HepG2 (cell line): Measurements from ENCODE around the gene C2orf76. TPM values are rescaled to one million over a fixed set of nuclear protein-coding genes. Genes with fewer than 3 reads are reported as not detected.

ENCODE experiments used
- ATAC-seq: fragments of 200-7000 bp; cut with Tn5 transposase; 3 replicates; pipeline ENCODE4 v1.9.1; 2020; ENCODE audit warnings: mild to moderate bottlenecking, moderate library complexity
- BruUV-seq: library from RNA; stranded (reverse); fragments of 400-500 nt; replicated peaks from 2 replicates; lab custom pipeline; 2021; lab: Mats Ljungman, UMichigan
- CTCF ChIA-PET: fragments of 300-600 bp; formaldehyde crosslinking; extraction: SDS; loops from one replicate; lab custom pipeline; 2021; ENCODE audit warnings: low total read pairs, inconsistent platforms, low intra/inter-chr PET ratio; lab: Yijun Ruan, JAX
- POLR2A ChIA-PET: fragments of 350-600 bp; sonication (Branson Sonifier 250); formaldehyde crosslinking; loops from one replicate; lab custom pipeline; 2020; ENCODE audit warnings: antibody characterized with exemption, inconsistent platforms; lab: Yijun Ruan, JAX
- DNase-seq: peaks from one replicate; pipeline ENCODE4 v3.0.0-alpha.2; 2015; ENCODE audit warnings: low spot score
- FAIRE-seq: peaks from 3 replicates; lab custom pipeline; 2011; peaks lifted over from hg19 to GRCh38; lab: Jason Lieb, UNC
- H2AFZ ChIP-seq: one replicate; pipeline ENCODE4 v1.6.1; 2011; ENCODE audit warnings: low read length, inconsistent platforms
- H3K27ac ChIP-seq: fragments of 300-600 bp; 3 replicates; pipeline ENCODE4 v1.8.0; 2011; ENCODE audit warnings: mixed run types, mild to moderate bottlenecking, mixed read lengths, low read length, inconsistent platforms; ENCODE audit not compliant: insufficient read depth; ENCODE audit errors: extremely low read length
- H3K27me3 ChIP-seq, 2 experiments: fragments of 200-600 bp in 1 of 2; 2 replicates in 1 of 2; 3 replicates in 1 of 2; pipeline versions ENCODE4 v1.6.0 to v1.8.0; 2011; ENCODE audit warnings: low read length in 2 of 2, mild to moderate bottlenecking in 2 of 2, moderate library complexity in 2 of 2, inconsistent platforms in 1 of 2; ENCODE audit not compliant: insufficient read depth in 2 of 2, control insufficient read depth in 1 of 2
- H3K36me3 ChIP-seq, 2 experiments: fragments of 200-600 bp in 1 of 2; replicated peaks in 1 of 2; 2 replicates in 1 of 2; 3 replicates in 1 of 2; pipeline versions ENCODE4 v1.5.1 to v1.8.0; 2011; ENCODE audit warnings: low read length in 2 of 2, inconsistent platforms in 1 of 2; ENCODE audit not compliant: insufficient read depth in 2 of 2, control insufficient read depth in 1 of 2
- H3K4me1 ChIP-seq: 2 replicates; pipeline ENCODE4 v1.5.1; 2012; ENCODE audit warnings: low read length, inconsistent platforms; ENCODE audit not compliant: insufficient read depth
- H3K4me2 ChIP-seq: 2 replicates; pipeline ENCODE4 v1.6.0; 2011; ENCODE audit warnings: low read depth, low read length, inconsistent platforms
- H3K4me3 ChIP-seq, 3 experiments: fragments of 200-600 bp in 1 of 3; sonication (generic), shearing (Covaris generic) in 1 of 3; replicated peaks in 1 of 3; 2 replicates each; pipeline ENCODE4 v1.5.1; 2011 to 2016; ENCODE audit warnings: low read length in 3 of 3, inconsistent platforms in 2 of 3, low read depth in 2 of 3, mild to moderate bottlenecking in 2 of 3, control low read depth in 1 of 3, mixed read lengths in 1 of 3; ENCODE audit not compliant: insufficient read depth in 1 of 3
- H3K79me2 ChIP-seq: one replicate; pipeline ENCODE4 v1.6.1; 2011; ENCODE audit warnings: low read length, inconsistent platforms; ENCODE audit not compliant: insufficient read depth
- H3K9ac ChIP-seq: 2 replicates; pipeline ENCODE4 v1.6.0; 2011; ENCODE audit warnings: mild to moderate bottlenecking, low read depth, low read length, inconsistent platforms; ENCODE audit not compliant: insufficient read depth
- H3K9me3 ChIP-seq: 2 replicates; pipeline ENCODE4 v1.5.1; 2012; ENCODE audit warnings: mild to moderate bottlenecking, low read length
- H4K20me1 ChIP-seq: 2 replicates; pipeline ENCODE4 v1.6.0; 2011; ENCODE audit warnings: inconsistent platforms, mild to moderate bottlenecking, low read length, moderate library complexity; ENCODE audit not compliant: insufficient read depth
- GTF2F1 ChIP-seq: fragments of 150-350 bp; IDR thresholded peaks from 2 replicates; pipeline ENCODE4 v1.6.1; 2014; ENCODE audit warnings: low read length
- HDAC1 ChIP-seq: sonication (generic); formaldehyde crosslinking; IDR thresholded peaks from 2 replicates; pipeline ENCODE4 v1.5.1; 2020; ENCODE audit warnings: mild to moderate bottlenecking, missing genetic modification reagents
- JARID2 ChIP-seq: sonication (generic); formaldehyde crosslinking; IDR thresholded peaks from 2 replicates; pipeline ENCODE4 v1.8.1; 2023; ENCODE audit warnings: missing genetic modification reagents, inconsistent platforms; ENCODE audit not compliant: insufficient replicate concordance
- KDM2A ChIP-seq: sonication (generic); formaldehyde crosslinking; IDR thresholded peaks from 2 replicates; pipeline ENCODE4 v1.4.0; 2020; ENCODE audit warnings: low read depth, missing genetic modification reagents, borderline replicate concordance
- MAF1 ChIP-seq: sonication (generic); formaldehyde crosslinking; IDR thresholded peaks from 2 replicates; pipeline ENCODE4 v1.5.0; 2020; ENCODE audit warnings: missing genetic modification reagents, borderline replicate concordance
- NKX3-1 ChIP-seq: sonication (generic); formaldehyde crosslinking; IDR thresholded peaks from 2 replicates; pipeline ENCODE4 v1.5.0; 2020; ENCODE audit warnings: missing genetic modification reagents
- POLR2AphosphoS5 ChIP-seq: IDR thresholded peaks from 2 replicates; pipeline ENCODE4 v1.6.1; 2012; ENCODE audit warnings: low read depth, low read length
- REPIN1 ChIP-seq: sonication (generic); formaldehyde crosslinking; IDR thresholded peaks from 2 replicates; pipeline ENCODE4 v1.8.0; 2022; ENCODE audit warnings: missing genetic modification reagents, low read depth, mild to moderate bottlenecking, borderline replicate concordance
- TRIM24 ChIP-seq: sonication (generic); formaldehyde crosslinking; IDR thresholded peaks from 2 replicates; pipeline ENCODE4 v1.8.0; 2022; ENCODE audit warnings: mild to moderate bottlenecking, missing genetic modification reagents
- U2AF1 ChIP-seq: fragments of 200-400 bp; formaldehyde crosslinking; optimal IDR thresholded peaks from 2 replicates; pipeline ENCODE3; 2017; ENCODE audit warnings: mild to moderate bottlenecking, low read depth, low read length
- ZFP41 ChIP-seq: sonication (generic); formaldehyde crosslinking; IDR thresholded peaks from 2 replicates; pipeline ENCODE4 v1.4.0; 2020; ENCODE audit warnings: mild to moderate bottlenecking, missing genetic modification reagents, borderline replicate concordance
- ZFY ChIP-seq: sonication (generic); formaldehyde crosslinking; IDR thresholded peaks from 2 replicates; pipeline ENCODE4 v1.4.0; 2020; ENCODE audit warnings: missing genetic modification reagents
- ZNF761 ChIP-seq: sonication (generic); formaldehyde crosslinking; conservative IDR thresholded peaks from 2 replicates; pipeline ENCODE4 v1.4.0; 2020; ENCODE audit warnings: mild to moderate bottlenecking, missing genetic modification reagents
- WGBS: methylation state at CpG from one replicate; pipeline ENCODE4 v1.1.6; 2017; ENCODE audit warnings: low lambda C conversion rate; 5-methylcytosine and 5-hydroxymethylcytosine counted together
- in situ Hi-C: cut with HindIII; loops from 2 replicates; pipeline ENCODE4 v1.10.0; 2017; ENCODE audit warnings: low pct_unique_long_range_greater_than_20kb; ENCODE audit not compliant: extremely low pct_ligation_motif_present
- intact Hi-C: fragments of 100-400 bp; cut with micrococcal nuclease; formaldehyde crosslinking; loops from one replicate; pipeline ENCODE4 v1.10.0; 2022; ENCODE audit not compliant: unreplicated experiment
- polyA plus RNA-seq, 8 experiments: library from polyadenylated mRNA; depleted of rRNA in 3 of 8; stranded (reverse) in 7 of 8; unstranded in 1 of 8; fragments of >200 nt; fragmentation: Illumina TruSeq in 4 of 8; extraction: Trizol in 4 of 8; gene quantifications; 2 replicates each; pipeline versions ENCODE4 v1.2.1 to v1.2.3, GENCODE V29; 2011 to 2016; ENCODE audit warnings: low read depth in 4 of 8, missing spikeins in 1 of 8, mixed read lengths in 1 of 8; ENCODE audit not compliant: insufficient read depth in 1 of 8
- total RNA-seq, 5 experiments: library from RNA; depleted of rRNA; stranded (reverse); fragments of >200 nt; fragmentation: Illumina TruSeq; extraction: Trizol; gene quantifications; 2 replicates each; pipeline ENCODE4 v1.2.3, GENCODE V29; 2016; ENCODE audit warnings: low read depth in 1 of 5

C2orf76 gene
- total and polyA plus RNA-seq, 2 of the 13 experiments (the other 11 are each of a cell fraction or from before 2014, with no cell fraction given), result 7.7 to 8.5 TPM

DNA sequence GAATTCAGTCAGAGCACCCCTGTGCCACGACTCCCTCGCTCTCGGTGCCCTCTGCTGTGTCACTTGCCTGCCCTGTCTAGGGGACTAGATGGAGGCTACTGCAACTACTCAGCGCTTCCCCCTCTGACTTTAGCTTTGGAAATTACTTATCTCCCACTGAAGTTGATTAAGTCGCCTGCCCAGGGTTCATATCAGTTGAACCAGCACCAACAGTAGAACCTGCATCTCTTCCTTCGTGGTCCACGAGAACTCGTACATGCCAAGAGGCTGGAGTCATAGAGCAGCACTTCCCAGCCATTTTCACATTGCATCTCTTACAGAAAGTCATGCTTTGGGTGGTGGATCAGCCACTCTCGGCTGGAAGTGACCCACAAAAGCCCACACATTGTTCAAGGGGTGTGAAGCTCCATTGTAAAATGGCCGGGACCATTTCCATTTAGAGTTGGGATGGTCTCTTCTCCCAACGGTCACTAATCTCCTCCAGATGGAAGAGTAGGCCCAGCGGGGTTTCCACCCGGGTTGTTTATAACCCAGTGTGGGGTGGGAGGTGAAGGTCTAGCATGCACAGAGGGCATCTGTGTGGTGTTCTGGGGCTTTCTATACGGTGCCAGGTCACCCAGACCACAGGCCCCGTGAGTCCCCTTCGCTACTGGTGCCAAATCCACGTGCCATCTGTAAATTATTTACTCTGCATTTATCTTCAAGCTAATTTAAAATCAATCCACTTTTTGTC, 105.0 kb downstream of the C2orf76 start:
- H3K27me3 ChIP-seq, result no peaks in the 10 kb centered on the region
- ChIA-PET POLR2A (no interaction called here), CTCF (no interaction called here)
- H3K79me2 ChIP-seq, result no peaks in the 10 kb centered on the region
- TF ChIP-seq KDM2A (CRISPR knock-in tag), result no peak
- TF ChIP-seq U2AF1, result no peak
- TF ChIP-seq HDAC1, result no peak
- TF ChIP-seq GTF2F1, result no peak
- TF ChIP-seq NKX3-1 (CRISPR knock-in tag), result no peak
- TF ChIP-seq ZNF761 (CRISPR knock-in tag), result no peak
- TF ChIP-seq REPIN1 (CRISPR knock-in tag), result no peak
- no peak for TF ChIP-seq ZFP41 (CRISPR knock-in tag)
- no peak for TF ChIP-seq ZFY (CRISPR knock-in tag)
- TF ChIP-seq MAF1, result no peak
- no peak for TF ChIP-seq POLR2AphosphoS5
- no peak for TF ChIP-seq TRIM24 (CRISPR knock-in tag)
- TF ChIP-seq JARID2, result no peak
- no peak for FAIRE-seq
- no peak overlapping the region for H3K27ac ChIP-seq
- H3K36me3 ChIP-seq, result peaks cover 2 to 22% of the 10 kb centered on the region in 2 experiments; a peak in 4 of 5 replicates
- no peaks in the 10 kb centered on the region for H4K20me1 ChIP-seq
- H3K9ac ChIP-seq, result no peak overlapping the region
- H3K4me2 ChIP-seq, result no peak overlapping the region
- H2AFZ ChIP-seq, result no peak overlapping the region
- H3K9me3 ChIP-seq, result no peaks in the 10 kb centered on the region
- 92% methylated on average over 17 of the region's 17 CpGs for WGBS
- no TSS peak for BruUV-seq
- H3K4me3 ChIP-seq, result no peak overlapping the region
- DNase-seq, result no peak
- H3K4me1 ChIP-seq, result no peaks in the 10 kb centered on the region
- intact Hi-C loops, result no loop called here
- in situ Hi-C loops, result loop anchor here (5.0 kb wide), 1 partner anchor 39 kb away; the partner anchor contains the start of gene STEAP3
- no peak for ATAC-seq
